ENCODE results near the gene MLXIP. TPM values are rescaled to one million over a fixed set of nuclear protein-coding genes. Genes with fewer than 3 reads are reported as not detected.
A peak's percentile ranks its signal among the peaks of the same experiment; 100 is the strongest.

MLXIP gene
- total RNA-seq, 6 experiments from 2014 or later, result 19.0 to 23.8 (median 21.7) TPM

DNA sequence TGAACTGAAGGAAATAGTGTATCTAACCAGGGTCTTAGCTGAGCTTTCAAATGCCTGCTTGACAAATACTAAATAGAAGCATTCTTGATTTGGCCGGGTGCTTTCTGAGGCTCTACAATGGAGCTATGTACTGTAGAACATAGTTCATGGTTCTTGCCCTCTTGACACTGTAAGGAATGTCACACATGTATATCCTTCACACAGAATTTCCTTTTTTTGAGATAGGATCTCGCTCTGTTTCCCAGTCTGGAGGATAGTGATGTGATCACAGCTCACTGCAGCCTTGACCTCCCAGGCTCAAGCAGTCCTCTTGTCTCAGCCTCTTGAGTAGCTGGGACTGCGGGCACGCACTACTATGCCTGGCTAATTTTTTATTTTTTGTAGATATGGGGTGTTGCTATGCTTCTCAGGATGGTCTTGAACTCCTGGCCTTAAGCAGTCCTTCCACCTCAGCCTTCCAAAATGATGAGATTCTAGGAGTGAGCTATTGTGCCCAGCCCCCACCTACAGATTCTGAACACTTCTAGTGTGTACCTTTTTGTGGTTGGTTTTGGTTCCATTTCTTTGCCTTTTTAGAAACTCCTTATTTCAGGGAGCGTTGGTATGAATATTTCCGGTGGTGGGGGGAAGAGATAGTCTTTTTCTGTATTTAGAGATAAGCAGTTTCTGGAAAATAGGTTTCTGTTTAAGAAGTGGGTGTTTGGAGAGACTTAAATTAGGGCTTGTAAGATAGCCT lies 4.2 kb downstream of the MLXIP start:
- Mint-ChIP-seq H3K4me1 (ENCODE audit: low read depth) (peaks cover 37% of the 10 kb centered on the region), H3K9me3 (no peaks in the 10 kb centered on the region), H3K27ac (no peak overlapping the region; the same call in 1 of the 2 replicates), H3K4me3 (peak overlapping the region; percentile 2; the same call in 1 of the 2 replicates), H3K36me3 (ENCODE audit: low read depth) (peaks cover 11% of the 10 kb centered on the region; the same call in 1 of the 2 replicates), H3K27me3 (ENCODE audit: insufficient read depth) (peaks cover 2% of the 10 kb centered on the region)
- DNase-seq, result no peak
- TF ChIP-seq, protein P1, sequence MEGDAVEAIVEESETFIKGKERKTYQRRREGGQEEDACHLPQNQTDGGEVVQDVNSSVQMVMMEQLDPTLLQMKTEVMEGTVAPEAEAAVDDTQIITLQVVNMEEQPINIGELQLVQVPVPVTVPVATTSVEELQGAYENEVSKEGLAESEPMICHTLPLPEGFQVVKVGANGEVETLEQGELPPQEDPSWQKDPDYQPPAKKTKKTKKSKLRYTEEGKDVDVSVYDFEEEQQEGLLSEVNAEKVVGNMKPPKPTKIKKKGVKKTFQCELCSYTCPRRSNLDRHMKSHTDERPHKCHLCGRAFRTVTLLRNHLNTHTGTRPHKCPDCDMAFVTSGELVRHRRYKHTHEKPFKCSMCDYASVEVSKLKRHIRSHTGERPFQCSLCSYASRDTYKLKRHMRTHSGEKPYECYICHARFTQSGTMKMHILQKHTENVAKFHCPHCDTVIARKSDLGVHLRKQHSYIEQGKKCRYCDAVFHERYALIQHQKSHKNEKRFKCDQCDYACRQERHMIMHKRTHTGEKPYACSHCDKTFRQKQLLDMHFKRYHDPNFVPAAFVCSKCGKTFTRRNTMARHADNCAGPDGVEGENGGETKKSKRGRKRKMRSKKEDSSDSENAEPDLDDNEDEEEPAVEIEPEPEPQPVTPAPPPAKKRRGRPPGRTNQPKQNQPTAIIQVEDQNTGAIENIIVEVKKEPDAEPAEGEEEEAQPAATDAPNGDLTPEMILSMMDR (IDR thresholded peaks at IDR 0.05), result no peak

GRCh38 chr12:122084857-122085405 lies 6.4 kb downstream of the MLXIP start:
- peaks cover 40% of the 10 kb centered on the region for H3K4me1 Mint-ChIP-seq (ENCODE audit: low read depth)
- no peaks in the 10 kb centered on the region for H3K9me3 Mint-ChIP-seq
- no peak overlapping the region for H3K4me3 Mint-ChIP-seq
- TF ChIP-seq, protein P1 (IDR thresholded peaks at IDR 0.05), result no peak
- no peak for DNase-seq
- H3K27ac Mint-ChIP-seq, result no peak overlapping the region
- H3K27me3 Mint-ChIP-seq (ENCODE audit: insufficient read depth), result peaks cover 2% of the 10 kb centered on the region
- peaks cover 16% of the 10 kb centered on the region; the same call in 1 of the 2 replicates for H3K36me3 Mint-ChIP-seq (ENCODE audit: low read depth)

DNA sequence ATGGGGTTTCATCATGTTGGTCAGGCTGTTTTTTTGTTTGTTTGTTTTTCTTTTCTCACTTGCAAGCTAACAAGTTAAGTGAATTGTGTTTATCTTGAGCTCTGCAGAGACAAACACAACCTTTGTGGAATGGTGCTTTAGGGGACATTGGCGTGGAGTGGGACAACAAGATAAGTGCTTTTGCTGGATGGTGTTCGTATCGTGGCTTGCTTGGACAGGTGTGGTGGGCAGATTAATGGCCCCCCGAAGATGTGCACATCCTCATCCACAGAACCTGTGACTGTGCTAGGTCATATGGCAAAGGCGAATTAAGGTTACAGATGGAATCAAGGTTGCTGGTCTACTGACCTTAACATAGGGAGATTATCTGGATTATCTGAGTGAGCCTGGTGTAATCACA lies 7.0 kb downstream of the MLXIP start:
- no peaks in the 10 kb centered on the region for H3K9me3 Mint-ChIP-seq
- peaks cover 16% of the 10 kb centered on the region; the same call in 1 of the 2 replicates for H3K36me3 Mint-ChIP-seq (ENCODE audit: low read depth)
- H3K4me3 Mint-ChIP-seq, result no peak overlapping the region
- TF ChIP-seq, protein P1 (IDR thresholded peaks at IDR 0.05), result no peak
- no peak overlapping the region for H3K27ac Mint-ChIP-seq
- peaks cover 2% of the 10 kb centered on the region for H3K27me3 Mint-ChIP-seq (ENCODE audit: insufficient read depth)
- peaks cover 40% of the 10 kb centered on the region for H3K4me1 Mint-ChIP-seq (ENCODE audit: low read depth)
- no peak for DNase-seq

- H3K27me3 Mint-ChIP-seq (ENCODE audit: insufficient read depth), result peaks cover 2% of the 10 kb centered on the region
- peaks cover 40% of the 10 kb centered on the region for H3K4me1 Mint-ChIP-seq (ENCODE audit: low read depth)
These were observed 7.6 kb downstream of the MLXIP start for GRCh38 chr12:122086116-122086515.

DNA sequence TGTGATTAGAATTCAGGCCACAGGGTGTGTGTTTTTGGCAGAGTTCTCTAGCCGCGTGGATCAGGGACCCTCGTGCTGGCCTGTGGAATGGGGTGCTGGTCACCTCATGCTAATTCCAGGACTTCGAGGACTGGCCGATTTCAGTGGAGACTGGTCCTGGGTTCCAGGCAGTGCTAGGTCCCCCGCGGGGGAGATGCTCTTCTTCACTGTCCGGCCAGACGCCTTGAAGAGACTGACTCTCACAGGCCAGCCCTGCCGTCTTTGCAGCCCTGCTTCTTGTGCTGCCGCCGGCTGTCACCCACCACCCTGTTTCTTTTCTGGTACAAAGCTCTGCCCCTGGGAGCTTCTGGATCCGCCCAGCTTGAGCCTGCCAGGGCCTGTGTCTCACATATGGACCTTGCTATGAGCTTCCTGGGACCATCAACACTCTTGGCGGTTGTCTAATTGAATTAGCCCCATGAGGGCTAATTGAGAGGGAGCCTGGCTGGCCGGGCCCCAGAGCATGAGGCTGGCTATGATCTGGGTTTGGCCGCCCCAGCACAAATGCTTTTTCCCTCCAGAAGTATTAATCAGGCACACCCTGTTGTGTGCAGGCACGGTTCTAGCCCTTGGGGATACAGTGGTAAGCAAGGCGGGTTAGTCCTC lies 8.2 kb downstream of the MLXIP start:
- H3K4me1 Mint-ChIP-seq (ENCODE audit: low read depth), result peaks cover 40% of the 10 kb centered on the region
- H3K36me3 Mint-ChIP-seq (ENCODE audit: low read depth), result peaks cover 16% of the 10 kb centered on the region; the same call in 1 of the 2 replicates
- H3K4me3 Mint-ChIP-seq, result no peak overlapping the region
- H3K27ac Mint-ChIP-seq, result no peak overlapping the region
- DNase-seq, result no peak
- H3K27me3 Mint-ChIP-seq (ENCODE audit: insufficient read depth), result peaks cover 2% of the 10 kb centered on the region; the same call in 1 of the 2 replicates
- TF ChIP-seq, protein P1 (IDR thresholded peaks at IDR 0.05), result no peak
- no peaks in the 10 kb centered on the region for H3K9me3 Mint-ChIP-seq

More at GRCh38 chr12:122086116-122086515, 7.6 kb downstream of the MLXIP start:
- no peak overlapping the region for H3K4me3 Mint-ChIP-seq
- no peak for DNase-seq
- H3K36me3 Mint-ChIP-seq (ENCODE audit: low read depth), result peaks cover 16% of the 10 kb centered on the region; the same call in 1 of the 2 replicates
- H3K9me3 Mint-ChIP-seq, result no peaks in the 10 kb centered on the region
- TF ChIP-seq, protein P1 (IDR thresholded peaks at IDR 0.05), result no peak
- no peak overlapping the region for H3K27ac Mint-ChIP-seq
